GM23338 (cell line): ENCODE measurements around the gene RGS7. TPM values are rescaled to one million over a fixed set of nuclear protein-coding genes. Genes with fewer than 3 reads are reported as not detected.
A peak's percentile ranks its signal among the peaks of the same experiment; 100 is the strongest.
"Not testable (repeated sequence)": the region's sequence is repeated elsewhere in the genome, so short reads cannot be mapped to it uniquely, and the experiment has no call there.

ENCODE experiments used
- ATAC-seq: fragments of 200-7000 bp; cut with Tn5 transposase; 3 replicates; pipeline ENCODE4 v1.9.1; 2020
- DNase-seq: peaks from one replicate; pipeline ENCODE4 v3.0.0-alpha.2; 2015; ENCODE audit warnings: low spot score
- H2AFZ ChIP-seq: fragments of 200-600 bp; sonication (generic); 2 replicates; pipeline ENCODE4 v1.8.0; 2016; ENCODE audit warnings: antibody characterized with exemption, mild to moderate bottlenecking, moderate library complexity
- H3F3A ChIP-seq: fragments of 200-600 bp; sonication (generic); replicated peaks from 2 replicates; pipeline ENCODE4 v1.8.0; 2017; ENCODE audit warnings: antibody characterized with exemption, mixed run types, low read depth
- H3K27ac ChIP-seq: fragments of 200-600 bp; sonication (generic); 2 replicates; pipeline ENCODE4 v1.6.1; 2016; ENCODE audit warnings: low read depth
- H3K27me3 ChIP-seq: fragments of 200-600 bp; sonication (generic); 2 replicates; pipeline ENCODE4 v1.8.0; 2016; ENCODE audit warnings: mild to moderate bottlenecking, mixed run types, moderate library complexity; ENCODE audit not compliant: insufficient read depth
- H3K36me3 ChIP-seq: fragments of 200-600 bp; sonication (generic); 2 replicates; pipeline ENCODE4 v1.8.0; 2016; ENCODE audit warnings: mild to moderate bottlenecking; ENCODE audit not compliant: insufficient read depth
- H3K4me1 ChIP-seq: fragments of 200-600 bp; sonication (generic); 2 replicates; pipeline ENCODE4 v1.8.0; 2016; ENCODE audit warnings: mild to moderate bottlenecking, moderate library complexity; ENCODE audit not compliant: insufficient read depth
- H3K4me2 ChIP-seq: fragments of 200-600 bp; sonication (generic); 2 replicates; pipeline ENCODE4 v1.7.1; 2017; ENCODE audit warnings: mixed run types
- H3K4me3 ChIP-seq: fragments of 200-600 bp; sonication (generic); 2 replicates; pipeline ENCODE4 v1.6.1; 2016; ENCODE audit warnings: mixed run types
- H3K79me2 ChIP-seq: fragments of 200-600 bp; sonication (generic); replicated peaks from 2 replicates; pipeline ENCODE4 v1.8.0; 2017; ENCODE audit warnings: mild to moderate bottlenecking; ENCODE audit not compliant: insufficient read depth
- H3K9me2 ChIP-seq: fragments of 200-600 bp; sonication (generic); 2 replicates; pipeline ENCODE4 v1.8.0; 2017; ENCODE audit not compliant: insufficient read depth
- H4K20me1 ChIP-seq: fragments of 200-600 bp; sonication (generic); replicated peaks from 2 replicates; pipeline ENCODE4 v1.8.0; 2017; ENCODE audit warnings: mild to moderate bottlenecking; ENCODE audit not compliant: insufficient read depth
- H3K27ac Mint-ChIP-seq: 2 replicates; pipeline ENCODE4 v1.8.0; 2020; ENCODE audit warnings: inconsistent platforms, mild to moderate bottlenecking, moderate library complexity, mixed read lengths
- H3K27me3 Mint-ChIP-seq: 3 replicates; pipeline ENCODE4 v1.8.0; 2022; ENCODE audit warnings: low read depth, mild to moderate bottlenecking, moderate library complexity, mixed read lengths, inconsistent platforms; ENCODE audit not compliant: insufficient read depth, poor library complexity
- H3K36me3 Mint-ChIP-seq: 3 replicates; pipeline ENCODE4 v1.8.0; 2021; ENCODE audit warnings: low read depth, mild to moderate bottlenecking, inconsistent platforms, moderate library complexity, mixed read lengths
- H3K4me1 Mint-ChIP-seq: 3 replicates; pipeline ENCODE4 v1.8.0; 2020; ENCODE audit warnings: mild to moderate bottlenecking, inconsistent platforms, mixed read lengths
- H3K4me3 Mint-ChIP-seq: 3 replicates; pipeline ENCODE4 v1.8.0; 2021; ENCODE audit warnings: moderate library complexity, mild to moderate bottlenecking, inconsistent platforms, mixed read lengths
- H3K9me3 Mint-ChIP-seq: 3 replicates; pipeline ENCODE4 v1.8.0; 2020; ENCODE audit warnings: moderate library complexity, mild to moderate bottlenecking, inconsistent platforms, mixed read lengths
- CREB1 ChIP-seq: fragments of 250-450 bp; sonication (Bioruptor Pico); IDR thresholded peaks from 2 replicates; pipeline ENCODE4 v1.5.0; 2020; ENCODE audit warnings: low read depth, mild to moderate bottlenecking, moderate library complexity
- EZH2 ChIP-seq: fragments of 200-600 bp; sonication (generic); IDR thresholded peaks from one replicate; pipeline ENCODE4 v1.8.0; 2017; ENCODE audit warnings: antibody characterized with exemption, mild to moderate bottlenecking, low read depth; ENCODE audit not compliant: unreplicated experiment
- polyA plus RNA-seq: library from polyadenylated mRNA; unstranded; fragments of >200 nt; fragmentation: Nextera tagmentation; extraction: Ambion mirVana; gene quantifications from 2 replicates; pipeline ENCODE4 v1.2.1, GENCODE V29; 2016
- total RNA-seq: library from RNA; depleted of rRNA; stranded (reverse); fragments of >200 nt; shearing (Covaris generic); gene quantifications from 2 replicates; pipeline ENCODE4 v1.2.3, GENCODE V29; 2014
- TF ChIP-seq, protein P1 (sequence below): IDR thresholded peaks from 2 replicates; pipeline ENCODE4 v1.6.1; 2016; ENCODE audit warnings: antibody characterized with exemption
- TF ChIP-seq, protein P2 (sequence below): fragments of 250-450 bp; sonication (Bioruptor Pico); IDR thresholded peaks from 2 replicates; pipeline ENCODE4 v1.5.0; 2020; ENCODE audit warnings: mild to moderate bottlenecking, moderate library complexity

The RGS7 gene
- total and polyA plus RNA-seq, 2 experiments from 2014 or later: 2.0 to 2.2 TPM

- H3K9me2 ChIP-seq, H3K36me3 Mint-ChIP-seq, H3K27ac Mint-ChIP-seq, H3K36me3 ChIP-seq, H3K4me3 ChIP-seq, H3K4me3 Mint-ChIP-seq, H3K9me3 Mint-ChIP-seq, DNase-seq, H3K27me3 Mint-ChIP-seq, H4K20me1 ChIP-seq, H3K4me2 ChIP-seq, ATAC-seq, H3K27me3 ChIP-seq, H3F3A ChIP-seq, H3K79me2 ChIP-seq, H3K27ac ChIP-seq: not testable (repeated sequence)
- Histone ChIP-seq H3K4me1 (peaks cover 13% of the 10 kb centered on the region), H2AFZ (peak overlapping the region; percentile 74; the same call in 1 of the 2 replicates)
- peaks cover 19% of the 10 kb centered on the region for H3K4me1 Mint-ChIP-seq
These were observed 593.9 kb downstream of the RGS7 start for GRCh38 chr1:240763095-240763494.

GRCh38 chr1:240762471-240762987 lies 594.5 kb downstream of the RGS7 start:
- H3K27ac ChIP-seq, H3K36me3 Mint-ChIP-seq, H3K27me3 Mint-ChIP-seq, H3K4me3 Mint-ChIP-seq, ATAC-seq, H3K4me3 ChIP-seq, H4K20me1 ChIP-seq, H2AFZ ChIP-seq, DNase-seq, H3K9me3 Mint-ChIP-seq, H3K79me2 ChIP-seq, H3K27ac Mint-ChIP-seq, H3F3A ChIP-seq, H3K4me2 ChIP-seq, H3K9me2 ChIP-seq, H3K36me3 ChIP-seq, H3K27me3 ChIP-seq: not testable (repeated sequence)
- peaks cover 22% of the 10 kb centered on the region for H3K4me1 Mint-ChIP-seq
- peaks cover 18% of the 10 kb centered on the region for H3K4me1 ChIP-seq

- not testable (repeated sequence) for H4K20me1 ChIP-seq, H3K27me3 Mint-ChIP-seq, H3K9me2 ChIP-seq, DNase-seq, ATAC-seq, H3K27me3 ChIP-seq, H3K9me3 Mint-ChIP-seq, H3K36me3 ChIP-seq, H3K79me2 ChIP-seq, H3K4me3 Mint-ChIP-seq, H3F3A ChIP-seq, H2AFZ ChIP-seq, H3K36me3 Mint-ChIP-seq
- H3K27ac Mint-ChIP-seq: peak overlapping the region; percentile 87
- Histone ChIP-seq H3K4me2 (peak overlapping the region; percentile 61), H3K4me3 (0 out of 2 replicates have a peak overlapping the region, but pooled peaks have one; percentile 15), H3K27ac (peak overlapping the region; percentile 72), H3K4me1 (peaks cover 38% of the 10 kb centered on the region)
- peaks cover 30% of the 10 kb centered on the region for H3K4me1 Mint-ChIP-seq
- TF ChIP-seq, protein P1, sequence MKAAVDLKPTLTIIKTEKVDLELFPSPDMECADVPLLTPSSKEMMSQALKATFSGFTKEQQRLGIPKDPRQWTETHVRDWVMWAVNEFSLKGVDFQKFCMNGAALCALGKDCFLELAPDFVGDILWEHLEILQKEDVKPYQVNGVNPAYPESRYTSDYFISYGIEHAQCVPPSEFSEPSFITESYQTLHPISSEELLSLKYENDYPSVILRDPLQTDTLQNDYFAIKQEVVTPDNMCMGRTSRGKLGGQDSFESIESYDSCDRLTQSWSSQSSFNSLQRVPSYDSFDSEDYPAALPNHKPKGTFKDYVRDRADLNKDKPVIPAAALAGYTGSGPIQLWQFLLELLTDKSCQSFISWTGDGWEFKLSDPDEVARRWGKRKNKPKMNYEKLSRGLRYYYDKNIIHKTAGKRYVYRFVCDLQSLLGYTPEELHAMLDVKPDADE: 0 out of 2 replicates have a peak, but pooled peaks have one; percentile 25
These were observed 598.2 kb downstream of the RGS7 start for GRCh38 chr1:240758777-240759176.

- H2AFZ ChIP-seq: no peak overlapping the region
- H3K27me3 ChIP-seq: no peaks in the 10 kb centered on the region
- no peaks in the 10 kb centered on the region for H3K79me2 ChIP-seq
- no peaks in the 10 kb centered on the region for H3F3A ChIP-seq
- Mint-ChIP-seq H3K4me3 (no peak overlapping the region), H3K4me1 (peaks cover 30% of the 10 kb centered on the region), H3K9me3 (no peaks in the 10 kb centered on the region; the same call in 2 of the 3 replicates), H3K36me3 (no peaks in the 10 kb centered on the region; the same call in 2 of the 3 replicates), H3K27ac (peak overlapping the region; percentile 87), H3K27me3 (no peaks in the 10 kb centered on the region)
- H3K36me3 ChIP-seq: no peaks in the 10 kb centered on the region
- no peaks in the 10 kb centered on the region for H4K20me1 ChIP-seq
- DNase-seq: no peak
- peaks cover 38% of the 10 kb centered on the region for H3K4me1 ChIP-seq
- 0 out of 2 replicates have a peak overlapping the region, but pooled peaks have one; percentile 15 for H3K4me3 ChIP-seq
- no peaks in the 10 kb centered on the region for H3K9me2 ChIP-seq
- no peak for ATAC-seq
- TF ChIP-seq CREB1 (no peak), EZH2 (no peak)
- TF ChIP-seq, protein P2, sequence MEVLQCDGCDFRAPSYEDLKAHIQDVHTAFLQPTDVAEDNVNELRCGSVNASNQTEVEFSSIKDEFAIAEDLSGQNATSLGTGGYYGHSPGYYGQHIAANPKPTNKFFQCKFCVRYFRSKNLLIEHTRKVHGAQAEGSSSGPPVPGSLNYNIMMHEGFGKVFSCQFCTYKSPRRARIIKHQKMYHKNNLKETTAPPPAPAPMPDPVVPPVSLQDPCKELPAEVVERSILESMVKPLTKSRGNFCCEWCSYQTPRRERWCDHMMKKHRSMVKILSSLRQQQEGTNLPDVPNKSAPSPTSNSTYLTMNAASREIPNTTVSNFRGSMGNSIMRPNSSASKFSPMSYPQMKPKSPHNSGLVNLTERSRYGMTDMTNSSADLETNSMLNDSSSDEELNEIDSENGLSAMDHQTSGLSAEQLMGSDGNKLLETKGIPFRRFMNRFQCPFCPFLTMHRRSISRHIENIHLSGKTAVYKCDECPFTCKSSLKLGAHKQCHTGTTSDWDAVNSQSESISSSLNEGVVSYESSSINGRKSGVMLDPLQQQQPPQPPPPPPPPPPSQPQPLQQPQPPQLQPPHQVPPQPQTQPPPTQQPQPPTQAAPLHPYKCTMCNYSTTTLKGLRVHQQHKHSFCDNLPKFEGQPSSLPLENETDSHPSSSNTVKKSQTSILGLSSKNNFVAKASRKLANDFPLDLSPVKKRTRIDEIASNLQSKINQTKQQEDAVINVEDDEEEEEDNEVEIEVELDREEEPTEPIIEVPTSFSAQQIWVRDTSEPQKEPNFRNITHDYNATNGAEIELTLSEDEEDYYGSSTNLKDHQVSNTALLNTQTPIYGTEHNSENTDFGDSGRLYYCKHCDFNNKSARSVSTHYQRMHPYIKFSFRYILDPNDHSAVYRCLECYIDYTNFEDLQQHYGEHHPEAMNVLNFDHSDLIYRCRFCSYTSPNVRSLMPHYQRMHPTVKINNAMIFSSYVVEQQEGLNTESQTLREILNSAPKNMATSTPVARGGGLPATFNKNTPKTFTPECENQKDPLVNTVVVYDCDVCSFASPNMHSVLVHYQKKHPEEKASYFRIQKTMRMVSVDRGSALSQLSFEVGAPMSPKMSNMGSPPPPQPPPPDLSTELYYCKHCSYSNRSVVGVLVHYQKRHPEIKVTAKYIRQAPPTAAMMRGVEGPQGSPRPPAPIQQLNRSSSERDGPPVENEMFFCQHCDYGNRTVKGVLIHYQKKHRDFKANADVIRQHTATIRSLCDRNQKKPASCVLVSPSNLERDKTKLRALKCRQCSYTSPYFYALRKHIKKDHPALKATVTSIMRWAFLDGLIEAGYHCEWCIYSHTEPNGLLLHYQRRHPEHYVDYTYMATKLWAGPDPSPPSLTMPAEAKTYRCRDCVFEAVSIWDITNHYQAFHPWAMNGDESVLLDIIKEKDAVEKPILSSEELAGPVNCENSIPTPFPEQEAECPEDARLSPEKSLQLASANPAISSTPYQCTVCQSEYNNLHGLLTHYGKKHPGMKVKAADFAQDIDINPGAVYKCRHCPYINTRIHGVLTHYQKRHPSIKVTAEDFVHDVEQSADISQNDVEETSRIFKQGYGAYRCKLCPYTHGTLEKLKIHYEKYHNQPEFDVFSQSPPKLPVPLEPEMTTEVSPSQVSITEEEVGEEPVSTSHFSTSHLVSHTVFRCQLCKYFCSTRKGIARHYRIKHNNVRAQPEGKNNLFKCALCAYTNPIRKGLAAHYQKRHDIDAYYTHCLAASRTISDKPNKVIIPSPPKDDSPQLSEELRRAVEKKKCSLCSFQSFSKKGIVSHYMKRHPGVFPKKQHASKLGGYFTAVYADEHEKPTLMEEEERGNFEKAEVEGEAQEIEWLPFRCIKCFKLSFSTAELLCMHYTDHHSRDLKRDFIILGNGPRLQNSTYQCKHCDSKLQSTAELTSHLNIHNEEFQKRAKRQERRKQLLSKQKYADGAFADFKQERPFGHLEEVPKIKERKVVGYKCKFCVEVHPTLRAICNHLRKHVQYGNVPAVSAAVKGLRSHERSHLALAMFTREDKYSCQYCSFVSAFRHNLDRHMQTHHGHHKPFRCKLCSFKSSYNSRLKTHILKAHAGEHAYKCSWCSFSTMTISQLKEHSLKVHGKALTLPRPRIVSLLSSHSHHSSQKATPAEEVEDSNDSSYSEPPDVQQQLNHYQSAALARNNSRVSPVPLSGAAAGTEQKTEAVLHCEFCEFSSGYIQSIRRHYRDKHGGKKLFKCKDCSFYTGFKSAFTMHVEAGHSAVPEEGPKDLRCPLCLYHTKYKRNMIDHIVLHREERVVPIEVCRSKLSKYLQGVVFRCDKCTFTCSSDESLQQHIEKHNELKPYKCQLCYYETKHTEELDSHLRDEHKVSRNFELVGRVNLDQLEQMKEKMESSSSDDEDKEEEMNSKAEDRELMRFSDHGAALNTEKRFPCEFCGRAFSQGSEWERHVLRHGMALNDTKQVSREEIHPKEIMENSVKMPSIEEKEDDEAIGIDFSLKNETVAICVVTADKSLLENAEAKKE: no peak
- H3K4me2 ChIP-seq: peak overlapping the region; percentile 61
- H3K27ac ChIP-seq: peak overlapping the region; percentile 72
These were observed 598.7 kb downstream of the RGS7 start for GRCh38 chr1:240758296-240758695.
